Measurements from ENCODE around the gene TDRD10. TPM values are rescaled to one million over a fixed set of nuclear protein-coding genes. Genes with fewer than 3 reads are reported as not detected.

TDRD10 gene
- total and polyA plus RNA-seq, 2 of the 8 experiments (the other 6 are each of a cell fraction or from before 2014, with no cell fraction given): 0.15 to 0.27 TPM

GRCh38 chr1:154495496-154496273 is 6.3 kb upstream of the TDRD10 start:
- H3K18ac ChIP-seq (ENCODE audit: extremely low read depth, low read length): no peak overlapping the region
- H3K4me2 ChIP-seq (ENCODE audit: insufficient read depth in 1 of 2, low read depth in 2 of 2, low read length in 2 of 2): no peak overlapping the region
- H2BK5ac ChIP-seq (ENCODE audit: low read depth, low read length): no peak overlapping the region
- FAIRE-seq (no peak), DNase-seq (ENCODE audit: low read depth in 1 of 2, low spot score in 2 of 2) (no peak)
- no peak overlapping the region for H2AFZ ChIP-seq (ENCODE audit: low read length)
- H4K8ac ChIP-seq (ENCODE audit: extremely low read depth, insufficient read depth, low read length): no peak overlapping the region
- no peak overlapping the region for H2BK12ac ChIP-seq (ENCODE audit: low read depth, low read length)
- no peak overlapping the region for H3K4ac ChIP-seq (replicated peaks; ENCODE audit: insufficient read length, low read depth, low read length)
- H3K27me3 ChIP-seq (replicated peaks in 1 of 4; ENCODE audit: control insufficient read depth in 3 of 4, extremely low read depth in 1 of 4, insufficient read depth in 3 of 4, low read length in 3 of 4): peaks cover 10 to 22% (median 15%) of the 10 kb centered on the region in 4 experiments
- no peaks in the 10 kb centered on the region for H3K79me1 ChIP-seq (ENCODE audit: low read depth, low read length)
- no peak overlapping the region for H4K5ac ChIP-seq (ENCODE audit: insufficient read length, low read depth, low read length)
- H3K9ac ChIP-seq (replicated peaks in 1 of 4; ENCODE audit: extremely low read depth in 1 of 4, low read depth in 3 of 4, low read length in 3 of 4): no peak overlapping the region
- H4K20me1 ChIP-seq (replicated peaks in 1 of 2; ENCODE audit: control insufficient read depth in 1 of 2, insufficient read depth in 2 of 2, low read length in 2 of 2): no peaks in the 10 kb centered on the region
- H3K56ac ChIP-seq (replicated peaks; ENCODE audit: insufficient read length, low read depth, low read length): no peak overlapping the region
- ChIA-PET POLR2A (ENCODE audit: partially characterized antibody) (interaction anchor here (1.0 kb wide), 1 partner anchor 53 kb away, joined by 3 read pairs; no protein-coding TSS in a partner anchor), CTCF (ENCODE audit: partially characterized antibody) (interaction anchor here (0.6 to 1.6 kb wide), 6 partner anchors 14 to 150 kb away, joined by 3 to 5 read pairs (median 4); no protein-coding TSS in a partner anchor)
- no peak overlapping the region for H3K14ac ChIP-seq (ENCODE audit: insufficient read length)
- H4K91ac ChIP-seq (replicated peaks; ENCODE audit: insufficient read length, low read length): no peak overlapping the region
- no peak overlapping the region for H2AK5ac ChIP-seq (ENCODE audit: low read depth, low read length)
- no peak overlapping the region for H2BK15ac ChIP-seq (ENCODE audit: low read length)
- 86% methylated on average over 8 of the region's 8 CpGs; no CpG with 5 or more reads in 1 of the 2 experiments for WGBS, 2 experiments (ENCODE audit: extremely low coverage in 1 of 2, insufficient coverage in 1 of 2, insufficient read length in 1 of 2, insufficient replicate concordance in 2 of 2, low coverage in 1 of 2, low lambda C conversion rate in 2 of 2, missing lambda C conversion rate in 1 of 2)
- peaks cover 0 to 4% (median 1%) of the 10 kb centered on the region in 4 experiments; a peak in 2 of 7 replicates for H3K4me1 ChIP-seq (replicated peaks in 1 of 4; ENCODE audit: control insufficient read depth in 3 of 4, insufficient read depth in 4 of 4, low read length in 3 of 4)
- no peaks in the 10 kb centered on the region for H3K79me2 ChIP-seq (ENCODE audit: control insufficient read depth in 1 of 2, insufficient read depth in 2 of 2, low read length in 2 of 2)
- no peaks in the 10 kb centered on the region for H3K36me3 ChIP-seq (ENCODE audit: control insufficient read depth in 2 of 4, insufficient read depth in 4 of 4, low read length in 3 of 4)
- H3K9me3 ChIP-seq (ENCODE audit: insufficient read depth in 2 of 2, low read depth in 1 of 2, low read length in 1 of 2): no peaks in the 10 kb centered on the region
- no peak overlapping the region for H2BK20ac ChIP-seq (ENCODE audit: low read length)
- H2BK120ac ChIP-seq (replicated peaks; ENCODE audit: low read depth, low read length): no peak overlapping the region
- H3K27ac ChIP-seq (ENCODE audit: low read depth, low read length): no peak overlapping the region
- no peak overlapping the region for H3K4me3 ChIP-seq (ENCODE audit: extremely low read depth in 1 of 4, insufficient read depth in 2 of 4, low read depth in 3 of 4, low read length in 4 of 4)
- no peak overlapping the region for H3K23ac ChIP-seq (ENCODE audit: insufficient read length)
- no peaks in the 10 kb centered on the region for H3K23me2 ChIP-seq (ENCODE audit: low read depth, low read length)
- TF ChIP-seq CTBP2 (IDR thresholded peaks at IDR 0.05; ENCODE audit: borderline replicate concordance, insufficient read depth, insufficient read length, low read length) (no peak), RBBP5 (IDR thresholded peaks at IDR 0.05; ENCODE audit: borderline replicate concordance, low read depth, low read length) (no peak), MAFK (IDR thresholded peaks at IDR 0.05; ENCODE audit: low read depth, low read length) (no peak), ATF3 (IDR thresholded peaks at IDR 0.05; ENCODE audit: insufficient read depth, low read depth, low read length) (no peak), MAX (IDR thresholded peaks at IDR 0.05) (no peak), GABPA (IDR thresholded peaks at IDR 0.05; ENCODE audit: borderline replicate concordance, insufficient read depth, low read length) (no peak), RXRA (IDR thresholded peaks at IDR 0.05; ENCODE audit: insufficient read depth, low read depth, low read length) (no peak), HDAC2 (IDR thresholded peaks at IDR 0.05; ENCODE audit: borderline replicate concordance in 1 of 2, low read depth in 2 of 2, low read length in 2 of 2) (no peak), TCF12 (IDR thresholded peaks at IDR 0.05; ENCODE audit: low read depth, low read length) (no peak), CBX5 (IDR thresholded peaks at IDR 0.05; ENCODE audit: low read depth, low read length) (no peak), YY1 (IDR thresholded peaks at IDR 0.05; ENCODE audit: low read depth, low read length) (no peak)

Data from H1 (cell line).